H1 (cell line): Measurements from ENCODE around the gene PRMT3. TPM values are rescaled to one million over a fixed set of nuclear protein-coding genes. Genes with fewer than 3 reads are reported as not detected.

Source experiments
- BRCA1 ChIP-seq: IDR thresholded peaks from 2 replicates; pipeline ENCODE4 v1.6.1; 2012; ENCODE audit warnings: low read depth, low read length, improper control_type of control experiment
- CBX5 ChIP-seq: fragments of 300-800, 300-1000 bp; sonication (generic); IDR thresholded peaks from 2 replicates; pipeline ENCODE4 v1.7.1; 2016; ENCODE audit warnings: antibody characterized with exemption, low read length, low read depth
- CHD1 ChIP-seq: IDR thresholded peaks from 2 replicates; pipeline ENCODE4 v1.6.1; 2012; ENCODE audit warnings: low read depth, low read length, improper control_type of control experiment
- CHD2 ChIP-seq: IDR thresholded peaks from 2 replicates; pipeline ENCODE4 v1.6.1; 2012; ENCODE audit warnings: low read length, improper control_type of control experiment
- CTBP2 ChIP-seq: IDR thresholded peaks from 2 replicates; pipeline ENCODE4 v1.7.0; 2011; ENCODE audit warnings: borderline replicate concordance, mild to moderate bottlenecking, moderate library complexity, mixed read lengths, low read length; ENCODE audit not compliant: insufficient read depth, insufficient read length
- EP300 ChIP-seq, 2 experiments: IDR thresholded peaks; 1 replicate in 1 of 2; 2 replicates in 1 of 2; pipeline ENCODE4 v1.6.1; 2011 to 2012; ENCODE audit warnings: low read depth in 2 of 2, low read length in 2 of 2, mild to moderate bottlenecking in 2 of 2, borderline replicate concordance in 1 of 2, inconsistent platforms in 1 of 2, moderate library complexity in 1 of 2
- FOSL1 ChIP-seq: IDR thresholded peaks from 2 replicates; pipeline ENCODE4 v1.6.1; 2011; ENCODE audit warnings: mild to moderate bottlenecking, low read depth, low read length, moderate library complexity; ENCODE audit not compliant: insufficient read depth
- HDAC2 ChIP-seq, 2 experiments: fragments of 300-600 bp in 1 of 2; sonication (generic) in 1 of 2; IDR thresholded peaks; 2 replicates each; pipeline ENCODE4 v1.6.1; 2011 to 2012; ENCODE audit warnings: low read depth in 2 of 2, low read length in 2 of 2, mild to moderate bottlenecking in 2 of 2, moderate library complexity in 2 of 2, borderline replicate concordance in 1 of 2, inconsistent platforms in 1 of 2
- PHF8 ChIP-seq: fragments of 200-600 bp; sonication (generic); conservative IDR thresholded peaks from 2 replicates; pipeline ENCODE4 v1.7.1; 2012; ENCODE audit warnings: low read depth, mild to moderate bottlenecking, inconsistent platforms, low read length, moderate library complexity
- POU5F1 ChIP-seq: IDR thresholded peaks from 2 replicates; pipeline ENCODE4 v1.6.1; 2011; ENCODE audit warnings: low read depth, mild to moderate bottlenecking, low read length, moderate library complexity
- RBBP5 ChIP-seq: IDR thresholded peaks from 2 replicates; pipeline ENCODE4 v1.7.1; 2012; ENCODE audit warnings: low read depth, mild to moderate bottlenecking, inconsistent platforms, low read length, moderate library complexity, borderline replicate concordance
- RNF2 ChIP-seq: fragments of 200-900, 300-1000 bp; sonication (generic); IDR thresholded peaks from 2 replicates; pipeline ENCODE4 v1.7.1; 2016; ENCODE audit warnings: borderline replicate concordance, low read depth, mild to moderate bottlenecking, antibody characterized with exemption, low read length; ENCODE audit not compliant: poor library complexity, severe bottlenecking; ENCODE audit errors: missing control alignments
- SP4 ChIP-seq: IDR thresholded peaks from 2 replicates; pipeline ENCODE4 v1.6.1; 2012; ENCODE audit warnings: low read length, inconsistent platforms
- TBP ChIP-seq: IDR thresholded peaks from 2 replicates; pipeline ENCODE4 v1.6.1; 2011; ENCODE audit warnings: low read depth, low read length, improper control_type of control experiment
- polyA plus RNA-seq, 7 experiments: library from polyadenylated mRNA; depleted of rRNA in 3 of 7; stranded (reverse) in 5 of 7; unstranded in 2 of 7; fragments of >200 nt in 5 of 7; fragments of 200-250 nt in 2 of 7; gene quantifications; 1 replicate in 5 of 7; 2 replicates in 1 of 7; 4 replicates in 1 of 7; pipeline versions ENCODE4 v1.2.1 to v1.2.3, GENCODE V29; 2011 to 2013; ENCODE audit warnings: missing spikeins in 2 of 7, mixed read lengths in 2 of 7
- total RNA-seq: library from RNA; stranded (reverse); fragmentation: NEBNext Ultra II Directional; extraction: Animal tissue kit (Norgen Biotek cat#: 25700); gene quantifications from 2 replicates; pipeline ENCODE4 v1.2.1, GENCODE V29; 2021
- TF ChIP-seq, protein P1 (sequence below): IDR thresholded peaks from 2 replicates; pipeline ENCODE4 v1.6.1; 2012; ENCODE audit warnings: inconsistent platforms
- TF ChIP-seq, protein P2 (sequence below): IDR thresholded peaks from 2 replicates; pipeline ENCODE4 v1.6.1; 2012; ENCODE audit warnings: low read length, inconsistent platforms
- TF ChIP-seq, protein P3 (sequence below): IDR thresholded peaks from 2 replicates; pipeline ENCODE4 v1.6.1; 2011; ENCODE audit warnings: low read depth, mild to moderate bottlenecking, low read length; ENCODE audit not compliant: insufficient read depth

PRMT3 gene
- total and polyA plus RNA-seq, 2 of the 8 experiments (the other 6 are each of a cell fraction or from before 2014, with no cell fraction given) = 11.2 to 26.5 TPM

DNA sequence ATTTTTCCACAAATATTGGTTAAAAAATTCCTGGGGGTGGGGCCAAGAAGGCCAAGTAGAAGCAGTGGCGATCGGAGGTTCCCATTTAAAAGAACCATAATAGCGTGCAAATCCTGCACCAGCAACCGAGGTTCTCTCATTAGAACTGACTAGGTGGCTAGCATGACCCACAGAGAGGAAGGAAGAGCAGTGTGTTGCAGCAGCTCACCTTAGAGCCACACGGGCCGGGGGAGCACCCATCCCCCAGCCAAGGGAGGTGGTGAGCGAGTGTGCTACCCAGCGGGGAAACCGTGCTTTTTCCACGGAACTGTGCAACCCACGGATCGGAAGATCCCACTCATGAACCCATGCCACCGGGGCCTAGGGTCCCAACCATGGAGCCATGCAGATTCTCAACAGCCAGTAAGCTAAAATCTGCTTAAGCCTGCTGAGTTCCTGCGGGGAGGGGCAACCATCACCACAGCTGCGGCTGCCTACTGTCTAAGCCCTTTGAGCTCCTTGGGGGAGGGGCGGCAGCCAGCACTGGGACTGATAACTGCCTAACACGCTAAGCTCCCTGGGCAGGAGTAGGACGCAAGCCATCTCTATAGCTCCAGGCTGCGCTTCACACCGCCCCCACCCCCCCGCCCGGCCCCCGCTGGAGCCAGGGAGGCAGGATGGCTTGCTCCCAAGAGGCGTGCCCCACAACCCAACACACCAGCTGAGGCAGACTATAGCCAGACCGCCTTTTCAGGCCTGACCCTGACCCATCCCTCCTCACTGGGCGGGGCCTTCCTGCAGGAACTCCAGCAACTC is 45.0 kb upstream of the PRMT3 start (continued):
- TF ChIP-seq CHD1 (no peak), CBX5 (no peak), FOSL1 (no peak), RNF2 (no peak), PHF8 (no peak), CTBP2 (no peak), HDAC2 (IDR thresholded peaks at IDR 0.05; ENCODE audit: borderline replicate concordance in 1 of 2, low read depth in 2 of 2, low read length in 2 of 2) (peak; percentile 42 to 54; a peak in 1 of 4 replicates), EP300 (IDR thresholded peaks at IDR 0.05; ENCODE audit: borderline replicate concordance in 1 of 2, low read depth in 2 of 2, low read length in 2 of 2) (peak in 1 of 2 experiments; percentile 31; a peak in 1 of 3 replicates), SP4 (no peak), RBBP5 (peak; percentile 93), BRCA1 (no peak), CHD2 (no peak), TBP (no peak), POU5F1 (no peak)
- TF ChIP-seq, protein P1, sequence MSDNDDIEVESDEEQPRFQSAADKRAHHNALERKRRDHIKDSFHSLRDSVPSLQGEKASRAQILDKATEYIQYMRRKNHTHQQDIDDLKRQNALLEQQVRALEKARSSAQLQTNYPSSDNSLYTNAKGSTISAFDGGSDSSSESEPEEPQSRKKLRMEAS = no peak
- TF ChIP-seq, protein P2, sequence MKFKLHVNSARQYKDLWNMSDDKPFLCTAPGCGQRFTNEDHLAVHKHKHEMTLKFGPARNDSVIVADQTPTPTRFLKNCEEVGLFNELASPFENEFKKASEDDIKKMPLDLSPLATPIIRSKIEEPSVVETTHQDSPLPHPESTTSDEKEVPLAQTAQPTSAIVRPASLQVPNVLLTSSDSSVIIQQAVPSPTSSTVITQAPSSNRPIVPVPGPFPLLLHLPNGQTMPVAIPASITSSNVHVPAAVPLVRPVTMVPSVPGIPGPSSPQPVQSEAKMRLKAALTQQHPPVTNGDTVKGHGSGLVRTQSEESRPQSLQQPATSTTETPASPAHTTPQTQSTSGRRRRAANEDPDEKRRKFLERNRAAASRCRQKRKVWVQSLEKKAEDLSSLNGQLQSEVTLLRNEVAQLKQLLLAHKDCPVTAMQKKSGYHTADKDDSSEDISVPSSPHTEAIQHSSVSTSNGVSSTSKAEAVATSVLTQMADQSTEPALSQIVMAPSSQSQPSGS = no peak
- TF ChIP-seq, protein P3, sequence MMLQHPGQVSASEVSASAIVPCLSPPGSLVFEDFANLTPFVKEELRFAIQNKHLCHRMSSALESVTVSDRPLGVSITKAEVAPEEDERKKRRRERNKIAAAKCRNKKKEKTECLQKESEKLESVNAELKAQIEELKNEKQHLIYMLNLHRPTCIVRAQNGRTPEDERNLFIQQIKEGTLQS = no peak
